ENCODE data around the gene KRTAP5-8.

DNA sequence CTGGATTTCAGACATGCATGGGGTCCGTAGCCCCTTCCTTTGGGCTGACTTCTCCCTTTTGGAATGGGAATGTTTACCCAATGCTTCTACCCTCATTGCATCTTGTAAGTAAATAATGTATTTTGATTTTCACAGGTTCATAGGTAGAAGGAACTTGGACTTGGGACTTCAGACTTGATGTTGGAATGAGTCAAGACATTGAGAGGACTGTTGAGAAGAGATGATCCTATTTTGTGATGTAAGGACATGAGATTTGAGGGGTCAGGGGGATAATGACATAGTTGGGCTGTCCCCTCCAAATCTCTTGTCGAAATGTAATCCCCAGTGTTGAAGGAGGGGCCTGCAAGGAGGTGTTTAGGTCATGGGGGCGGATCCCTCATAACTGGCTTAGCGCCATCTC, 26.6 kb downstream of the KRTAP5-8 start:
- TF ChIP-seq, protein P1, sequence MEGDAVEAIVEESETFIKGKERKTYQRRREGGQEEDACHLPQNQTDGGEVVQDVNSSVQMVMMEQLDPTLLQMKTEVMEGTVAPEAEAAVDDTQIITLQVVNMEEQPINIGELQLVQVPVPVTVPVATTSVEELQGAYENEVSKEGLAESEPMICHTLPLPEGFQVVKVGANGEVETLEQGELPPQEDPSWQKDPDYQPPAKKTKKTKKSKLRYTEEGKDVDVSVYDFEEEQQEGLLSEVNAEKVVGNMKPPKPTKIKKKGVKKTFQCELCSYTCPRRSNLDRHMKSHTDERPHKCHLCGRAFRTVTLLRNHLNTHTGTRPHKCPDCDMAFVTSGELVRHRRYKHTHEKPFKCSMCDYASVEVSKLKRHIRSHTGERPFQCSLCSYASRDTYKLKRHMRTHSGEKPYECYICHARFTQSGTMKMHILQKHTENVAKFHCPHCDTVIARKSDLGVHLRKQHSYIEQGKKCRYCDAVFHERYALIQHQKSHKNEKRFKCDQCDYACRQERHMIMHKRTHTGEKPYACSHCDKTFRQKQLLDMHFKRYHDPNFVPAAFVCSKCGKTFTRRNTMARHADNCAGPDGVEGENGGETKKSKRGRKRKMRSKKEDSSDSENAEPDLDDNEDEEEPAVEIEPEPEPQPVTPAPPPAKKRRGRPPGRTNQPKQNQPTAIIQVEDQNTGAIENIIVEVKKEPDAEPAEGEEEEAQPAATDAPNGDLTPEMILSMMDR (IDR thresholded peaks at IDR 0.05; ENCODE audit: low read depth, low read length): no peak
- TF ChIP-seq EZH2phosphoT487 (IDR thresholded peaks at IDR 0.05; ENCODE audit: low read depth): no peak

Data from OCI-LY3 (cell line).